SK-N-SH (cell line): ENCODE data around the gene PUS3. TPM values are rescaled to one million over a fixed set of nuclear protein-coding genes. Genes with fewer than 3 reads are reported as not detected.

ENCODE experiments used
- CTCF ChIA-PET: fragments of 300-600, 350-600 bp; formaldehyde crosslinking; extraction: SDS; loops from one replicate; lab custom pipeline; 2021; lab: Yijun Ruan, JAX
- POLR2A ChIA-PET: fragments of 350-600 bp; sonication (Branson Sonifier 250); formaldehyde crosslinking; extraction: SDS; loops from one replicate; lab custom pipeline; 2020; ENCODE audit warnings: antibody characterized with exemption, inconsistent platforms; lab: Yijun Ruan, JAX
- DNase-seq: peaks from one replicate; pipeline ENCODE4 v3.0.0; 2012
- H2AFZ ChIP-seq: fragments of 200-600 bp; sonication (generic); 2 replicates; pipeline ENCODE4 v1.8.1; 2016; ENCODE audit warnings: antibody characterized with exemption, mild to moderate bottlenecking, low read depth
- H3F3A ChIP-seq: fragments of 200-600 bp; sonication (generic); replicated peaks from 2 replicates; pipeline ENCODE3; 2016; ENCODE audit warnings: antibody characterized with exemption, mild to moderate bottlenecking; ENCODE audit not compliant: insufficient read depth
- H3K27ac ChIP-seq, 2 experiments: fragments of 200-500 bp in 1 of 2; fragments of 200-600 bp in 1 of 2; sonication (Bioruptor generic) in 1 of 2; sonication (generic), shearing (Covaris generic) in 1 of 2; 2 replicates each; pipeline versions ENCODE4 v1.5.1 to v1.6.1; 2014 to 2016; ENCODE audit warnings: low read depth in 2 of 2, inconsistent platforms in 1 of 2, low read length in 1 of 2, mild to moderate bottlenecking in 1 of 2, mixed read lengths in 1 of 2
- H3K27me3 ChIP-seq: fragments of 200-600 bp; sonication (generic), shearing (Covaris generic); 2 replicates; pipeline ENCODE4 v1.6.1; 2016; ENCODE audit warnings: mixed run types; ENCODE audit not compliant: insufficient read depth
- H3K36me3 ChIP-seq, 2 experiments: fragments of 200-500 bp in 1 of 2; fragments of 200-600 bp in 1 of 2; sonication (Bioruptor generic) in 1 of 2; sonication (generic) in 1 of 2; replicated peaks in 1 of 2; 2 replicates each; pipeline versions ENCODE3 to v1.5.1; 2014 to 2016; ENCODE audit warnings: low read length in 1 of 2, mild to moderate bottlenecking in 1 of 2; ENCODE audit not compliant: insufficient read depth in 2 of 2, control insufficient read depth in 1 of 2
- H3K4me1 ChIP-seq, 2 experiments: fragments of 200-500 bp in 1 of 2; fragments of 200-600 bp in 1 of 2; sonication (Bioruptor generic) in 1 of 2; sonication (generic), shearing (Covaris generic) in 1 of 2; 2 replicates each; pipeline versions ENCODE4 v1.5.1 to v1.6.1; 2014 to 2016; ENCODE audit warnings: low read depth in 1 of 2, low read length in 1 of 2, mixed run types in 1 of 2; ENCODE audit not compliant: insufficient read depth in 2 of 2, control insufficient read depth in 1 of 2
- H3K4me2 ChIP-seq: fragments of 200-600 bp; sonication (generic), shearing (Covaris generic); 2 replicates; pipeline ENCODE4 v1.6.1; 2017; ENCODE audit warnings: mixed run types
- H3K4me3 ChIP-seq, 2 experiments: fragments of 200-500 bp in 1 of 2; fragments of 200-600 bp in 1 of 2; sonication (Bioruptor generic) in 1 of 2; sonication (generic), shearing (Covaris generic) in 1 of 2; 2 replicates each; pipeline versions ENCODE4 v1.5.1 to v1.8.1; 2014 to 2016; ENCODE audit warnings: low read depth in 2 of 2, inconsistent platforms in 1 of 2, low read length in 1 of 2, mild to moderate bottlenecking in 1 of 2, mixed read lengths in 1 of 2, moderate library complexity in 1 of 2
- H3K79me2 ChIP-seq: fragments of 200-600 bp; sonication (generic); 2 replicates; pipeline ENCODE4 v1.8.1; 2017; ENCODE audit warnings: mild to moderate bottlenecking; ENCODE audit not compliant: insufficient read depth
- H3K9ac ChIP-seq: fragments of 200-600 bp; sonication (generic); 2 replicates; pipeline ENCODE4 v1.6.1; 2017; ENCODE audit warnings: mixed run types
- H3K9me2 ChIP-seq: fragments of 200-600 bp; sonication (generic); 2 replicates; pipeline ENCODE4 v1.6.1; 2017; ENCODE audit warnings: mixed run types
- H3K9me3 ChIP-seq: fragments of 200-600 bp; sonication (generic); 2 replicates; pipeline ENCODE4 v1.6.1; 2017; ENCODE audit warnings: mixed run types, mild to moderate bottlenecking, moderate library complexity
- H4K20me1 ChIP-seq: fragments of 200-600 bp; sonication (generic); 2 replicates; pipeline ENCODE4 v1.6.1; 2017; ENCODE audit warnings: mild to moderate bottlenecking, mixed run types; ENCODE audit not compliant: insufficient read depth
- CHD2 ChIP-seq: fragments of 150-350 bp; IDR thresholded peaks from 2 replicates; pipeline ENCODE4 v1.6.1; 2018; ENCODE audit warnings: low read length; ENCODE audit not compliant: partially characterized antibody
- ELF1 ChIP-seq: IDR thresholded peaks from 2 replicates; pipeline ENCODE4 v1.4.0; 2012
- EP300 ChIP-seq, 2 experiments: IDR thresholded peaks; 2 replicates each; pipeline versions ENCODE4 v1.4.0 to v1.6.1; 2012; ENCODE audit warnings: borderline replicate concordance in 1 of 2, low read depth in 1 of 2, low read length in 1 of 2
- EZH2phosphoT487 ChIP-seq: fragments of 200-600 bp; sonication (generic); IDR thresholded peaks from 2 replicates; pipeline ENCODE4 v1.6.1; 2017; ENCODE audit warnings: low read depth, mixed run types, mild to moderate bottlenecking, antibody characterized with exemption, moderate library complexity, borderline replicate concordance
- FOXM1 ChIP-seq: IDR thresholded peaks from 2 replicates; pipeline ENCODE4 v1.4.0; 2012; ENCODE audit warnings: low read depth, mild to moderate bottlenecking
- GATA2 ChIP-seq: sonication (generic); formaldehyde crosslinking; IDR thresholded peaks from 2 replicates; pipeline ENCODE4 v1.5.0; 2020; ENCODE audit warnings: mild to moderate bottlenecking, missing genetic modification reagents
- JUND ChIP-seq: IDR thresholded peaks from 2 replicates; pipeline ENCODE4 v1.4.0; 2012
- NFIC ChIP-seq: IDR thresholded peaks from 2 replicates; pipeline ENCODE4 v1.4.0; 2012; ENCODE audit warnings: borderline replicate concordance
- NRF1 ChIP-seq: IDR thresholded peaks from 2 replicates; pipeline ENCODE4 v1.6.1; 2012; ENCODE audit warnings: low read depth, mild to moderate bottlenecking, low read length
- POLR2AphosphoS5 ChIP-seq: IDR thresholded peaks from 2 replicates; pipeline ENCODE4 v1.6.1; 2012; ENCODE audit warnings: low read depth, low read length
- RCOR1 ChIP-seq: fragments of 150-350 bp; IDR thresholded peaks from 2 replicates; pipeline ENCODE4 v1.6.1; 2017; ENCODE audit warnings: antibody characterized with exemption, low read length
- RXRA ChIP-seq: IDR thresholded peaks from 2 replicates; pipeline ENCODE4 v1.4.0; 2012; ENCODE audit warnings: low read depth, mild to moderate bottlenecking, borderline replicate concordance
- SMC3 ChIP-seq: IDR thresholded peaks from 2 replicates; pipeline ENCODE4 v1.6.1; 2012; ENCODE audit warnings: low read depth, low read length, improper control_type of control experiment
- TAF1 ChIP-seq: IDR thresholded peaks from 2 replicates; pipeline ENCODE4 v1.6.1; 2012; ENCODE audit warnings: low read depth, mild to moderate bottlenecking, low read length, moderate library complexity, borderline replicate concordance
- TEAD4 ChIP-seq: IDR thresholded peaks from 2 replicates; pipeline ENCODE4 v1.4.0; 2012; ENCODE audit warnings: mild to moderate bottlenecking, borderline replicate concordance; ENCODE audit not compliant: insufficient read depth
- YY1 ChIP-seq: IDR thresholded peaks from 2 replicates; pipeline ENCODE4 v1.4.0; 2012; ENCODE audit warnings: low read depth, mild to moderate bottlenecking
- WGBS: methylation state at CpG from one replicate; pipeline ENCODE4 v1.1.6; 2017; ENCODE audit warnings: low lambda C conversion rate; 5-methylcytosine and 5-hydroxymethylcytosine counted together
- polyA plus RNA-seq, 3 experiments: library from polyadenylated mRNA; depleted of rRNA; stranded (reverse); fragments of >200 nt; gene quantifications; 2 replicates each; pipeline ENCODE4 v1.2.3, GENCODE V29; 2012
- TF ChIP-seq, protein P1 (sequence below): IDR thresholded peaks from 2 replicates; pipeline ENCODE4; 2012
- TF ChIP-seq, protein P2 (sequence below): IDR thresholded peaks from 2 replicates; pipeline ENCODE4 v1.4.0; 2012; ENCODE audit warnings: low read depth, borderline replicate concordance

PUS3 gene
- polyA plus RNA-seq, 1 of the 3 experiments (the other 2 are of a cell fraction), result 7.0 TPM

DNA sequence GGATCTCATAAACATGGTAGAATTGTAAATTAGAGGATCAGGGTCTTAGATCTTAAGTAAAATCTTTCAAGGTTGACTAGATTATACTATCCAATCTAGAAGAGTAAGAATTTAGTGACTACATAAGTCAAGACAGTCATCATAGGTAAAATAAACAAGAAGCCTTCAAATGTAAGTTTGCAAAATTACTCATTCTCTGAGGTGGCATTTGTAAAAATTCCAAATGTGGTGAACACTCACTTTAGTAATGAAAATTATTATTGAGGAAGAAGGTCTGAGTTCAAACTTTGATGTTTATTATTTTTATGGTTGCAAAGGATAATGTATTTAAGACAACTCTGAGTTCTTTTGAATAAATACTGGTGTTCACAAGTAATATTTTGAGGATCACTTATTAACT, 10.9 kb downstream of the PUS3 start:
- ChIA-PET POLR2A (interaction anchor here (0.6 to 1.1 kb wide), 2 partner anchors 11 to 679 kb away, joined by 3 read pairs; partner anchors contain the start of gene PUS3), CTCF (interaction anchor here (1.3 kb wide), 1 partner anchor 17 kb away, joined by 4 read pairs; no protein-coding TSS in a partner anchor)
- Histone ChIP-seq H3K9me3 (no peaks in the 10 kb centered on the region), H3K4me1 (no peaks in the 10 kb centered on the region; a peak in 2 of 4 replicates), H3K27ac (peak overlapping the region in 1 of 2 experiments; percentile 52; a peak in 2 of 4 replicates), H3K4me2 (no peak overlapping the region), H3K36me3 (peaks cover 18 to 45% of the 10 kb centered on the region in 2 experiments), H3K9ac (no peak overlapping the region), H3F3A (peaks cover 27% of the 10 kb centered on the region), H3K79me2 (peaks cover 24% of the 10 kb centered on the region; the same call in 1 of the 2 replicates), H2AFZ (no peak overlapping the region), H3K4me3 (no peak overlapping the region), H3K9me2 (no peaks in the 10 kb centered on the region), H4K20me1 (no peaks in the 10 kb centered on the region), H3K27me3 (no peaks in the 10 kb centered on the region)
- TF ChIP-seq CHD2, result no peak
- TF ChIP-seq POLR2AphosphoS5, result no peak
- no peak for TF ChIP-seq EZH2phosphoT487
- no peak for DNase-seq

DNA sequence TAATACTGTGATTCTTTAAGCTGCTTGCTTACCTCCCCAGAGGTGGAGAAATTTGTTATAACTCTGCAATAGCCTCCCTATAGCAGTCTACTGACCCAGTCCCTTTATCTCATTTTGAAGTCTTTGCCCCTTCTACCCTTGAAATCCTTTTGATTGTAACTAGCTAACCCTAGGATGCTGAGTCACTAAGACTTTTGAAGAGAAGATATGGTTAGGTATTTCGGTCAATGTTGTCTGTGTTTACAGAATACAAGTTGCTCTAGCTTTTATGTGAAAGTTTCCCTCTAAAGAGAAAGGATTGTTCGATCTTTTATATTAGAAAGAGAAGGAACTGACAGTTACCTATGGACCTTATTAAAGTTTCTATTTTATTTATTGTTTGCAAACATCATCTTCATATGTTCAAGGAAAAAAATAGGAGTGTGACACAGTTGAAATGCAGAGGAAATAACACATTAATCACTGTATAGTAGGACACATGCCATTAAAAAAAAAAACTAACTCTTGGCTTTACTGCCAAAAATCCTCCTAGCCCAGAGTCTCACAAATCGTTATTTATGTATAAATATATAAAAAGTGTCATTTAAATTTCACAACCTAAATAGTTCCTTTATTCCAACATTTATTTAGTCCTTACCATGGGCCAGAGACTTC, 12.4 kb downstream of the PUS3 start:
- Histone ChIP-seq H3K79me2 (peaks cover 24% of the 10 kb centered on the region; the same call in 1 of the 2 replicates), H3K9ac (no peak overlapping the region), H3K27ac (no peak overlapping the region), H2AFZ (no peak overlapping the region), H4K20me1 (no peaks in the 10 kb centered on the region), H3K9me3 (no peaks in the 10 kb centered on the region), H3K4me1 (no peaks in the 10 kb centered on the region; a peak in 2 of 4 replicates), H3K4me2 (no peak overlapping the region), H3K27me3 (no peaks in the 10 kb centered on the region), H3K36me3 (peaks cover 18 to 31% of the 10 kb centered on the region in 2 experiments), H3F3A (peaks cover 27% of the 10 kb centered on the region), H3K4me3 (no peak overlapping the region), H3K9me2 (no peaks in the 10 kb centered on the region)
- ChIA-PET POLR2A (no interaction called here), CTCF (interaction anchor here (0.7 to 1.3 kb wide), 2 partner anchors 12 to 35 kb away, joined by 3 read pairs; partner anchors contain the start of gene PUS3)
- TF ChIP-seq NFIC (no peak), SMC3 (no peak), RXRA (no peak), YY1 (no peak), GATA2 (CRISPR knock-in tag) (no peak), CHD2 (no peak), TAF1 (no peak), EZH2phosphoT487 (no peak), NRF1 (no peak), JUND (no peak), ELF1 (no peak), TEAD4 (no peak), FOXM1 (no peak), RCOR1 (no peak), EP300 (IDR thresholded peaks at IDR 0.05; ENCODE audit: borderline replicate concordance in 1 of 2, low read depth in 1 of 2, low read length in 1 of 2) (no peak)
- TF ChIP-seq, protein P1, sequence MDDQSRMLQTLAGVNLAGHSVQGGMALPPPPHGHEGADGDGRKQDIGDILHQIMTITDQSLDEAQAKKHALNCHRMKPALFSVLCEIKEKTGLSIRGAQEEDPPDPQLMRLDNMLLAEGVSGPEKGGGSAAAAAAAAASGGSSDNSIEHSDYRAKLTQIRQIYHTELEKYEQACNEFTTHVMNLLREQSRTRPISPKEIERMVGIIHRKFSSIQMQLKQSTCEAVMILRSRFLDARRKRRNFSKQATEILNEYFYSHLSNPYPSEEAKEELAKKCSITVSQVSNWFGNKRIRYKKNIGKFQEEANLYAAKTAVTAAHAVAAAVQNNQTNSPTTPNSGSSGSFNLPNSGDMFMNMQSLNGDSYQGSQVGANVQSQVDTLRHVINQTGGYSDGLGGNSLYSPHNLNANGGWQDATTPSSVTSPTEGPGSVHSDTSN, result no peak
- TF ChIP-seq, protein P2, sequence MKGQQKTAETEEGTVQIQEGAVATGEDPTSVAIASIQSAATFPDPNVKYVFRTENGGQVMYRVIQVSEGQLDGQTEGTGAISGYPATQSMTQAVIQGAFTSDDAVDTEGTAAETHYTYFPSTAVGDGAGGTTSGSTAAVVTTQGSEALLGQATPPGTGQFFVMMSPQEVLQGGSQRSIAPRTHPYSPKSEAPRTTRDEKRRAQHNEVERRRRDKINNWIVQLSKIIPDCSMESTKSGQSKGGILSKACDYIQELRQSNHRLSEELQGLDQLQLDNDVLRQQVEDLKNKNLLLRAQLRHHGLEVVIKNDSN, result no peak
- no peak for DNase-seq
- WGBS, result 57% methylated on average over 3 of the region's 3 CpGs
